SK-N-MC (cell line): Measurements from ENCODE around the gene TRMU.

ENCODE experiments used
- DNase-seq: peaks from one replicate; pipeline ENCODE4 v3.0.0-alpha.2; 2011; ENCODE audit warnings: low read depth, low spot score
- H3K27ac ChIP-seq: fragments of 200-600 bp; sonication (generic); 2 replicates; pipeline ENCODE4 v1.5.1; 2016; ENCODE audit warnings: mixed run types
- H3K36me3 ChIP-seq: fragments of 200-600 bp; sonication (generic); 2 replicates; pipeline ENCODE4 v1.6.1; 2017; ENCODE audit warnings: antibody characterized with exemption, low read length, mixed read lengths; ENCODE audit not compliant: insufficient read depth
- H3K4me3 ChIP-seq: fragments of 200-600 bp; sonication (generic); 2 replicates; pipeline ENCODE4 v1.5.1; 2016
- H3K9ac ChIP-seq: fragments of 200-600 bp; sonication (generic); 2 replicates; pipeline ENCODE4 v1.8.0; 2017; ENCODE audit warnings: mixed run types, mixed read lengths; ENCODE audit not compliant: insufficient read length
- H3K9me3 ChIP-seq: fragments of 200-600 bp; sonication (generic); 2 replicates; pipeline ENCODE4 v1.6.1; 2017; ENCODE audit warnings: low read depth, mild to moderate bottlenecking, antibody characterized with exemption, low read length, moderate library complexity, mixed read lengths
- EZH2 ChIP-seq: fragments of 200-600 bp; sonication (generic); IDR thresholded peaks from one replicate; pipeline ENCODE4 v1.6.1; 2017; ENCODE audit warnings: antibody characterized with exemption
- FOXP2 ChIP-seq: optimal IDR thresholded peaks from 2 replicates; pipeline ENCODE3; 2011; ENCODE audit warnings: mild to moderate bottlenecking, moderate library complexity; ENCODE audit not compliant: insufficient read depth; ENCODE audit errors: extremely low read length, control extremely low read depth
- POLR2AphosphoS5 ChIP-seq: IDR thresholded peaks from 2 replicates; pipeline ENCODE4 v1.6.1; 2012; ENCODE audit warnings: mild to moderate bottlenecking, low read depth, low read length, borderline replicate concordance

Gene TRMU

DNA sequence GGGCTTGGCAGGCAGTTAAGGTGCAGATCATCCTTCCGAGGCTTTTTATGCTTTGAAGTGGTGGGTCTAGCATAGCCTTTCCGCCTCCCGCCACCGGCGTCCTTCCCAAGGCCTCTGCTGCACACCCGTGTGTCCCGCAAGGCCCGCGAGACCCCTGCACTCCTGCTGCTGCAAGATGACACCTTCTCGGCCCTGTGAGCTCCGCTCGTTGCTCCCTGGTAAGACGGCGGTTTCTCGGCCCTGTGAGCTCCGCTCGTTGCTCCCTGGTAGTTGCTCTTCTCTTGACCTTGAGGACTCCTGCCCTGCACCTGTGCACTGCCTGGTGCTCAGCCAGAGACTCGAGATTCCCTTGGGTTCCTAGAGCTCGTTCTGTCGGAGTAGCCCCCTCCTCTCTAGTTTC is 17.9 kb upstream of the TRMU start:
- H3K4me3 ChIP-seq: no peak overlapping the region
- peaks cover 79% of the 10 kb centered on the region for H3K36me3 ChIP-seq
- DNase-seq: no peak
- TF ChIP-seq FOXP2 (no peak), EZH2 (no peak), POLR2AphosphoS5 (no peak)
- no peak overlapping the region for H3K9ac ChIP-seq
- H3K27ac ChIP-seq: no peak overlapping the region
- no peaks in the 10 kb centered on the region for H3K9me3 ChIP-seq

DNA sequence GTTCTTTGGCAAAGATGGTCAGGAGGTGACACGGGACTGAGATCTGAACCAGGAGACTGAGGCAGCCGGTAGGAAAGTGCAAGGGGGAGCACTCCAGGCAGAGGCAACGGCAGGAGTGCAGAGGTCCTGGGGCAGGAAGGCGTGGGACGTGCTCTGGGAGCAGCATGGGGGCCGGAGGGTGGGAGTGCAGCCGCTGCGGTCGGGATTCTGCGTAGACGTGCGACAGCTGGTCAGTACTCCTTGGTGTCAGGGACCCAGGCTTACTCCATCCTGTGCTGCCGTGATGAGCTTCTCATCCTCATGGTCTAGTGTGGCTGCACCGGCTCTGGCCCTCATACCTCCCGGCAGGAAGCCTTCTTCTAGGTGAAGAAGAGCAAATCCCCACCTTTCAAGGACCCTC is 16.9 kb upstream of the TRMU start:
- TF ChIP-seq EZH2 (no peak), POLR2AphosphoS5 (no peak), FOXP2 (no peak)
- no peaks in the 10 kb centered on the region for H3K9me3 ChIP-seq
- no peak overlapping the region for H3K27ac ChIP-seq
- H3K9ac ChIP-seq: no peak overlapping the region
- DNase-seq: no peak
- no peak overlapping the region for H3K4me3 ChIP-seq
- peaks cover 88% of the 10 kb centered on the region for H3K36me3 ChIP-seq

DNA sequence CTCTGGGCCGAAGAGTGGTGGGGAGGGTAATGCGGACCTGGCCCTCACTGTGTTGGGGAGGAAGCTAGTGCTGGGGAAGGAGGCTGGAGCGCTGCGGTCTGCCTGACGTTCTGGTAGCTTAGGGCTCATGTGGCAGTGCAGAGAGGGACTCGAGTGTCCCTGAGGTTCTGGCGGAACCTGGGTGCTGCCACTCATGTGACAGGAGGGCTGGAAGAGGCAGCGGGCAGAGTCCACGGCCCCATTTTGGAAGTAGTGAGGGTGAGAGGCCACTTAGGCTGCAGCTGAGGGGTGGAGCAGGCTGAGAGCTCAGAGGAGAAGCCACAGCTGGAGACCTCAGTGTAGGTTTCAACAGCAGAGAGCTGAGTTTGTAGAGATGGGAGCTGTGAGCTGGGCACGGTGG is 16.2 kb upstream of the TRMU start:
- no peak for TF ChIP-seq EZH2
- Histone ChIP-seq H3K9me3 (no peaks in the 10 kb centered on the region), H3K4me3 (no peak overlapping the region), H3K27ac (no peak overlapping the region), H3K9ac (no peak overlapping the region), H3K36me3 (peaks cover 86% of the 10 kb centered on the region)
- no peak for DNase-seq

DNA sequence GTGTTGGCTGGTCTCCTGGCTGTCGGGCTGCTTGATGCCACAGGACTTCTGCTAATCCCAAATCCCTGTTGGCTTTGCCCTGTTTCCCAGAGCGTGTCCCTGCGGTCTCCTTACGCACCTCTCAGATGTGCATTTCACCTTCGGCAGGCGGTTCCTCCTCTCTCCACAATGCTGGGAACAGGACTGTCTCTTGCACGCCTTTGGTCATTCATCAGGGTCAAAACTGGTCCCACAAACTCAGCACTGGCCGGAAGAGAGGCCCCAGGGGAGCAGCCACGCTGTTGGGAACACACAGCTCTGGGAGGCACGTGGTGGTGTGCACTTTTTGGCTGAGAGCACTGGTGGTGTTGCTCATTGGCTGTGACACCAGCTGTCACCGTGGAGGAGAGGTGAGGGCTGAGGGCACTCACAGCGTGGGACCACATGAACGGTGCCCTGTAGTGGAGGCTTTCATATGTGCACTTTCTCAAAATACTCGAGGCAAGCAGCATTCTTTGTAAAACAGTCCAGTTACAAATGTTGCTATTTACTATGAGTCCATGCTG is 15.3 kb upstream of the TRMU start:
- Histone ChIP-seq H3K36me3 (peaks cover 87% of the 10 kb centered on the region), H3K27ac (no peak overlapping the region), H3K4me3 (no peak overlapping the region), H3K9ac (no peak overlapping the region), H3K9me3 (no peaks in the 10 kb centered on the region)
- no peak for DNase-seq
- TF ChIP-seq POLR2AphosphoS5: no peak
- TF ChIP-seq EZH2: no peak
- TF ChIP-seq FOXP2: no peak

DNA sequence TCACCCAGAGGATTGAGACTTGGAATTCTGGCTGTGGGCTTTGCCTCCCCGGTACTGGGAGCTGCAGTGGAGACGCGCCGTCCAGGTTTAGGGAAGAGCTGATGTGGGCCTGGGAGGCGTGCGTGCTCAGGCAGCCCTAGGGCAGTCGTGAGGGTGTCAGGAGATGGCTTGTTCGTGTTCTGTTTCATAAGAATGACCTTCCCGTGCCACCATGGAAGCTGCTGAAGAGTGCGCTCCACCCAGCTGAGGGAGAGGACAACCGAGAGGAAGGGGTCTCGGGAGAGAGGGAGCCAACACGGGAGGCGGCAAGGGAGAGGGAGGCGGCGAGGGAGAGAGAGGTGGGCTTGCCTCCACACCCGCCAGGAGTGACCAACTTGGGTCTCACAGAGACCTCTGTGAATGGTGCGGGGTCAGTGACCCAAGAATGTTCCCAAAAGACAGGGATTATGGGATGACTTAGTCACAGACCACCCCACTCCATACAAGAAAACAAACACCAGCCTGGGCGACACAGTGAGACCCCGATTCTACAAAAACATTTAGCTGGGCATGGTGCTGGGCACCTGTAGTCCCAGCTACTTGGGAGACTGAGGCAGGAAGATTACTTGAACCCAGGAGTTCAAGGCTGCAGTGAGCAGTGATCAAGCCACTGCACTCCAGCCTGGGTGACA is 14.7 kb upstream of the TRMU start:
- Histone ChIP-seq H3K9me3 (no peaks in the 10 kb centered on the region), H3K27ac (no peak overlapping the region)

DNA sequence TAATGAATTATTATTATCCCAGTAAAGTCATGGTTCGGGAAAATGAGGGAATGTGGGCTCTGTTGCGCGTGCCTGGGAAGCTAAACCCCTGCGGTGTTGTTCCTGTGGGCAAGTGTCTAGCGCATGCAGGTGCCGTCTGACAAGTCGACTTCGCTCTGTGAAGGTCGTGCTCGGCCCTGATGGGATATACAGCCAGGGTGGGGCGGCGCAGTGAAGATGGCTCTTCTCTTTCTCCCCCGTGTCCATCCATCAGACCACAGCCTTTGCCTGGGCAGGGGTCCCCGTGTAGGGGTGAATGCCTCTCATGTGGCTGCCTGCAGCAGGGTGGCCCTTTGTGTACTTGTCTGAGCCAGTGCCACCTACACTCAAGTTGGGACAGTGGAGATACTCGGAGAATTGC is 12.8 kb upstream of the TRMU start:
- DNase-seq: no peak
- Histone ChIP-seq H3K4me3 (no peak overlapping the region), H3K36me3 (peaks cover 85% of the 10 kb centered on the region), H3K9me3 (no peaks in the 10 kb centered on the region), H3K9ac (no peak overlapping the region), H3K27ac (no peak overlapping the region)
- TF ChIP-seq EZH2 (no peak), POLR2AphosphoS5 (no peak), FOXP2 (no peak)

More for the DNA sequence above, 14.7 kb upstream of the TRMU start:
- no peak for DNase-seq
- Histone ChIP-seq H3K36me3 (peaks cover 87% of the 10 kb centered on the region), H3K4me3 (no peak overlapping the region), H3K9ac (no peak overlapping the region)
- TF ChIP-seq POLR2AphosphoS5: no peak
- no peak for TF ChIP-seq FOXP2

DNA sequence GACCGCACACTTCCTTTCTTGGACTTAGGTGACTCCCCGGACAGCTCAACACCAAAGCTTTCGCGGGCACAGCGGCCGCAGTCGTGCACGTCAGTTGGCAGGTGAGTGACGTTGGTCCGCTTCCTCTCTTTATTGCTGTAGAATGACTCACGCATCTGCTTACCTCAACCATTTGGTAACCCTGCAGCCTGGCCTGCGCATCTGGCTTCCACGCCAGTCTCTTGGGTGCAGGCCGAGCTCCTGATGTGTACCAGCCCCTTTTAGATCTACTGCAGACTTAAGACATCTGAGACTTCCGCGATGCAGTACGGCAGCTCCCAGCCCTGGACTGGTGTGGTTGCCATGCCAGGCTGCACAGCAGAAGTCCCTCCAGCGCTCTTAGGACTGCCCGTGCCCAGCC is 12.4 kb upstream of the TRMU start:
- H3K4me3 ChIP-seq: no peak overlapping the region
- H3K9ac ChIP-seq: no peak overlapping the region
- H3K27ac ChIP-seq: no peak overlapping the region
- H3K36me3 ChIP-seq: peaks cover 85% of the 10 kb centered on the region
- H3K9me3 ChIP-seq: no peaks in the 10 kb centered on the region
- no peak for TF ChIP-seq POLR2AphosphoS5
- no peak for TF ChIP-seq EZH2
- no peak for TF ChIP-seq FOXP2
- no peak for DNase-seq

DNA sequence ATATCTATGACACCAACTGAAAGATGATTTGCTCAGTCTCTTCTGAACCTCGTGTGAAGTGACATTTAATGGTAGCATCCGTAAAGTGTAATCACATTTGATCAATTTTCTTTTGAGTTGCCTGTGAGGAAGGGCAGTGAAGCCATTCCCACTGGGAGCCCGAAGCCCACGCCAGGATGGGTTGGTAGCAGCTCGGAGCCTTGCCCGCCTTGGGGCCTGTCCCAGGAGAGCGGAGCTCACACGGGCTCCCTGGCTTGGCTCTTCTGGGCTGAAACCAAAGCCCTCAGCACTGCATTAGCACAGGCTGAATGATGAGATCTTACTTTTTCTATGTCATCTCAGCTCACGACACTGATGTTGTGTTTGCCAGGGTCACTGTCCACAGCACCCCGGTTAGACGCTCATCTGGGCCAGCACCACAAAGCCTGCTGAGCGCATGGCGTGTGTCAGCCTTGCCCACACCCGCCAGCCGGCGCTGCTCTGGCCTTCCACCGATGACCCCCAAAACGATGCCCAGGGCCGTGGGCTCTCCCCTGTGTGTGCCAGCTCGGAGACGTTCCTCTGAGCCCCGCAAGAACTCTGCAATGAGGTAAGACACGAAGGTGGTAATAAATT is 9.3 kb upstream of the TRMU start:
- TF ChIP-seq FOXP2 (no peak), EZH2 (no peak), POLR2AphosphoS5 (no peak)

DNA sequence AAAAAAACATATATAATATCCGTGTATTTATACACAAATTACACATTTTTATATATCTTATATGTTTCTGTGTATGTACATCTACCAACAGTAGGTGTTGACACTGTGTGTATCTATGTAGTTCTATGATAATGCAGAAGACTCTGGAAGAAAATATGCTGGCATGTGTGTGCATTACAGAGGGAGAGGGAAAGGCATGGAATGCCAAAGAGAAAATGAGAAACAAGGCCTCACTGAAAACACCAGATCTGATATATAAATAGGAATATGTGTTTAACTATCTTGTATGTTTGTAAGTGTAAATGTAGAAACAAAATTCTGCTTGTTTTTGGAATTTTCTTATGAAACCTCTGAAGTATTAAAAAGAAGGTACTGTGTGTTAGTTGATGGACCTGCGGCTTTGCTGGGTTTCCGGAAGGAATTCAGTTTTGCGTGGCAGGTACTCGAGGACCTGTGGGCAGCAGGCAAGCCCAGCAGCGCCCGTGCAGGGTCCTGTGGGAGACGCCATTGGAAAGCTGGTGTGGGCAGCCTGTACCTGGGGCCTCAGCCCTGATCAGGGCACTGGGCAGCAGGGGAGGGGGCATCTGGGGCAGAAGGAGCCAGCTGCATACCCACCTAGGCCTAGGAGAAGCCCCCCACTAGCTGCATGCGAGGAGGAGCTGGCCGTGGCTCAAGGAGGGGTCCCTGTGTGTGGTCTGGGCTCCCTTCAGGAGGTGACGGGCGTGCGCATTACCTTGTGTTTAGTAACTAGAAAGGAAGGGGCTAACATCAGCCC is 7.6 kb upstream of the TRMU start:
- DNase-seq: no peak
- no peak overlapping the region for H3K9ac ChIP-seq
- no peaks in the 10 kb centered on the region for H3K9me3 ChIP-seq
- H3K27ac ChIP-seq: no peak overlapping the region
- H3K4me3 ChIP-seq: no peak overlapping the region
- peaks cover 82% of the 10 kb centered on the region for H3K36me3 ChIP-seq
- TF ChIP-seq FOXP2 (no peak), EZH2 (no peak), POLR2AphosphoS5 (no peak)

More for the DNA sequence above, 9.3 kb upstream of the TRMU start:
- Histone ChIP-seq H3K36me3 (peaks cover 89% of the 10 kb centered on the region), H3K27ac (no peak overlapping the region), H3K9ac (no peak overlapping the region), H3K9me3 (no peaks in the 10 kb centered on the region), H3K4me3 (no peak overlapping the region)
- DNase-seq: no peak
